ENCODE data around the gene PYY.
"Not testable (repeated sequence)": the region's sequence is repeated elsewhere in the genome, so short reads cannot be mapped to it uniquely, and the experiment has no call there.

The PYY gene

DNA sequence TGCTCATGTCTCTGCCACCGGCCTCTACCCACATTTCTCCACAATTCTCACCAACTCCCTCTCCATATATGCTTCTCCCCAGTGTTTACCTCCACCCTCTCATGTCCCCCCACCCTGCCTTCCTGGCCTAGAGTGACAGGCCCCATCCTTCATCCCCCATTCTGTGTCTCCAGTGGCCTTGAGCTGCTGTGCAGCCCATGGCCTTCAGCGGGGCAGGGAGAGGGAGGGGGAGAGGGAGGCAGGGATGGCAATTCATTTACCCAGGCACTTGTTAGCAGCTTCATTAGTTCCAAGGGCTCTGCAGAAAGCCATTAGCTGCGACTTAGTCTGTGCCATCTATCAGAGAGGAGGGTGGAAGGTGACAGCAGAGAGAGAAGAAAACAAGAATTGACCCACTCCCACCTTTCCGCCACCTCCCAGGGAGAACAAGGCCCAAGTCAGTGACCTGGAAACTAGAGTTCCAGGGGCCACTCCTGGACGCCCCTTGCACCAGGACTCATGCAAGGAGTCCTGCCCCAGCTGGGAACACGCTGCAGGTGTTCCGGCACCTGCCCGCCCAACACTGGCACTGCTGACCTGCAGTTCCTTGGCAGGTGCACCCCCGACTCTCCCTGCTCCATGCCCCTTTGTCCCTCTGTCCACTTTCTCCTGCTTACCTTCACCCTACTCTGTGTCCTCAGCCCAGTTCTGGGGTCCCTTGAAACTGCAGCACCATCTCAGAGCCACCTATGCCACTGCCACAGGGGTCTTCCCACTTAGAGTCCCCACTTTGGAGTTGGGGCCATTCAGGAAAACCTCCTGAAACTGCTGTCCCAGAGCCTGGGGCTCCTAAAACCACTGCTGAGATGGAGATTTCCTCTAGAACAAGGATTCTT, 23.5 kb upstream of the PYY start:
- no peak for DNase-seq

DNA sequence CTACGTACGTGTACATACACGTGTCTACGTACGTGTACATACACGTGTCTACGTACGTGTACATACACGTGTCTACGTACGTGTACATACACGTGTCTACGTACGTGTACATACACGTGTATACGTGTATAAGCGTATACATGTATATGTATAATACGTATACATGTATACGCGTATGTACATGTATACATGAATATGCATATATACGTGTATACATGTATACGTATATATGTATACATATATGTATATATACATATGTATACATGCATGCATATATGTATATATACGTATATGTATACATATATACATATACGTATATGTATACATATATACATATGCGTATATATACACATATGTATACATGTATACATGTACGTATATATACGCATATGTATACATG, 22.2 kb upstream of the PYY start:
- no peak for DNase-seq

- no peak for DNase-seq
These were observed 20.9 kb upstream of the PYY start for GRCh38 chr17:43974382-43975266.

DNA sequence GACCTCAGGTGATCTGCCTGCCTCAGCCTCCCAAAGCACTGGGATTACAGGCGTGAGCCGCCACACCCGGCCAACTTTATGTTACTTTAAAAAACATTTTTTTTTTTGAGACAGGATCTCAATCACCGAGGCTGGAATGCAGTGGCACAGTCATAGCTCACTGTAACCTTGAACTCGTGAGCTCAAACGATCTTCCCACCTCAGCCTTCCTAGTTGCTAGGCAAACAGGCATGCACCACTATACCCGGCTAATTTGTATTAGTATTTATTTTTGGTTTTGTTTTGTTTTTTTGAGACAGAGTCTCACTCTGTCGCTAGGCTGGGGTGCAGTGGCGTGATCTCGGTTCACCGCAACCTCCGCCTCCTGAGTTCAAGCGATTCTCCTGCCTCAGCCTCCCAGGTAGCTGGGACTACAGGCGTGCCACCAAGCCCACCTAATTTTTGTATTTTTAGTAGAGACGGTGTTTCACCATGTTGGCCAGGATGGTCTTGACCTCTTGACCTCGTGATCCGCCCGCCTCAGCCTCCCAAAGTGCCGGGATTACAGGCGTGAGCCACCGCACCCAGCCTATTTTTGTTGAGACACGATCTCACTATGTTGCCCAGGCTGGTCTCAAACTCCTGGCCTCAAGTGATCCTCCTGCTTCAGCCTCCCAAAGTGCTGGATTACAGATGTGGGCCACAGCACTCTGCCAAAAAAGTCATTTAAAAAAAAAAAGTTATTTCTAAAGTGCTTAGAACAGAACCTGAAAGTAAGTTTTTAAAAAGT, 18.9 kb upstream of the PYY start:
- not testable (repeated sequence) for DNase-seq

DNA sequence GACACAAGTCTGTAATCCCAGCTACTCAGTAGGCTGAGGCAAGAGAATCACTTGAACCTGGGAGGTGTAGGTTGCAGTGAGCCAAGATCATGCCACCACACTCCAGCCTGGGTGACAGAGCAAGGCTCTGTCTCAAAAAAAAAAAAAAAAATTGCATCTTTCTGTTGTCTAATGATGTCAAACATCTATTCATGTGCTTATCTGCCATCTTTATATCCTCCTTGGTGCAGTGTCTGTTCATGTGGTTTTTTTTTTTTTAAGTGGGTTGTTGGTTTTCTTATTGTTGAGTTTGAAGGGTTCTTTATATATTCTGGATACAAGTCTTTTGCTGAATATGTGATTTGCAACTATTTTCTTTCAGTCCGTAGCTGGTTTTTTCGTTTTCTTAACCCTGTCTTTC, 17.7 kb upstream of the PYY start:
- not testable (repeated sequence) for DNase-seq

DNA sequence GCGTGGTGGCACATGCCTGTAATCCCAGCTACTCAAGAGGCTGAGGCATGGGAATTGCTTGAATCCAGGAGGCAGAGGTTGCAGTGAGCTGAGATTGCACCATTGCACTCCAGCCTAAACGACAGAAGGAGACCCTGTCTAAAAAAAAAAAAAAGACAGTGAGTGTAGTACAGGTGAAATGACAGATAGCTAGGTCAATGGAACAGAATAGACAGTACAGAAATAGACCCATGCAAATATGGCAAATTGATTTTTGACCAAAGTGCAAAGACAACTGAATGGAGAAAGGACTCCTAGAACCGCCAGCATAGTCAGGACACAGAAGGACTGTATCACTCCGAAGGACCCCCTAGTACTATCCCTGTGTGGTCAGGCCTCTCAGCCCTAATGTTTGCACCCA, 16.6 kb upstream of the PYY start:
- no peak for DNase-seq

DNA sequence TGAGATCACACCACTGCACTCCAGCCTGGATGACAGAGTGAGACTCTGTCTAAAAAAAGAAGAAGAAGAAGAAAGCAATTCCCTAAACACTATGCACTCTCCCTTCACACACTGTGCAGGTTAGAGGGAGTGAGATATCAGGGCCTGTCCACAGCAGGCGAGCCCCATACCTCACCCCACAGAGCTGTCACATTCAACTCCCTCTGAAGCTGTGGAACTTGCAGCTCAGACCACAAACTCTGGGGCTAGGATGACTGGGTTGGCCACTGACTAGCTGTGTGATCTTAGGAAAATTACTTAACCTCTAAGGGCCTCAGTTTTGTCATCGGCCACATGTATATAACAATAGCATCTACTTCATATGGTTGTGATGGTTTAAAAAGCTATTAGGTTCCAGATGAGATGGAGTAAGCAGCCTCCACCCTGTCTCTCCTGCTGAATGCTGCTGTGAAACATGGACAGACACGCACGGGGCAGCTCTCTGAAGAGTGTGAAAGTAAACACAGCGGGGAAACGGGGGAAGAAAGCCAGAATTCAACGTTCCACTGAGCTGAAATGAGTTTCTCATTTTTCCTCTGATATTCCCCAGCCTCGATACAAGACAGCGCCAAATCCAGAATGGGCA, 13.6 kb upstream of the PYY start:
- no peak for DNase-seq

- no peak for DNase-seq
These were observed 12.5 kb upstream of the PYY start for GRCh38 chr17:43966276-43966675.

DNA sequence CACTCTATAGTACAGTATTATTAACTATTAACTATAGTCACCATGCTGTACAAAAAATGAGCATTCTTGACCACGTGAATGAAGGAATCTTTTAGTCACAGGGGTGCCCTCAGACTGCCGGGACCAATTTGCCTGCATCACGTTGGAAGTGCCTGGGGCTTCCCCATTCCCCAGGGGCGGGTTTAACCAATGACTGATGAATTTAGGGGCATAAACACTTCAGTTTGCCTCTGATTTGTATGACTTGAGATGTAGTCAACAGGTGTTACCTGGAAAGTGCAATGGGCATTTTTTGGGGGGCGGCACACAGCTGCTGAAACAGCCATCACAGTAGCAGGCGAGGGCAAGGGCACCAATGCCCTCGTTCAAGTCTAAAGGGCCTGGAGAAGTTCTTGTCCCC, 8.7 kb upstream of the PYY start:
- no peak for DNase-seq

GRCh38 chr17:43961954-43962353, 8.2 kb upstream of the PYY start:
- DNase-seq: no peak

- DNase-seq: not testable (repeated sequence)
These were observed 7.6 kb upstream of the PYY start for GRCh38 chr17:43961292-43961691.

GRCh38 chr17:43958748-43959352, 5.1 kb upstream of the PYY start:
- DNase-seq: no peak

DNA sequence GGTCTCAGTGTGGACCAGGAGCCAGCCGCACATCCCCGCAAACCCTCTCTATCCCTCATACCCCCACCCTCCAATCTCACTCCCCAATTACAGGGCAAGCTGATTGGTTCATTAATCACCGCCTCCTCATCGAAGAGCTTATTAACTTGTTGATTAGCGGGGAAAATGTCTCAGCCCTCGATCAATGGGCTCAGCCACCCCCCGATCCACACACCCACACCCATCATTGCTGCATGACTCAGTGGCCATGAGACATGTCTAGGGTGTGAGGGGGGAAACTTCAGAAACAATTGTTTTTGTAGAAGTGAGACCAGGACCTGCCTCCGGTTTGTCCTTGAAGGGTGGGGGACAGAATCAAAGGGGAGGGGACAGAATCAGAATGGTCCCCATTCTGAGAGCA, 2.5 kb upstream of the PYY start:
- no peak for DNase-seq

DNA sequence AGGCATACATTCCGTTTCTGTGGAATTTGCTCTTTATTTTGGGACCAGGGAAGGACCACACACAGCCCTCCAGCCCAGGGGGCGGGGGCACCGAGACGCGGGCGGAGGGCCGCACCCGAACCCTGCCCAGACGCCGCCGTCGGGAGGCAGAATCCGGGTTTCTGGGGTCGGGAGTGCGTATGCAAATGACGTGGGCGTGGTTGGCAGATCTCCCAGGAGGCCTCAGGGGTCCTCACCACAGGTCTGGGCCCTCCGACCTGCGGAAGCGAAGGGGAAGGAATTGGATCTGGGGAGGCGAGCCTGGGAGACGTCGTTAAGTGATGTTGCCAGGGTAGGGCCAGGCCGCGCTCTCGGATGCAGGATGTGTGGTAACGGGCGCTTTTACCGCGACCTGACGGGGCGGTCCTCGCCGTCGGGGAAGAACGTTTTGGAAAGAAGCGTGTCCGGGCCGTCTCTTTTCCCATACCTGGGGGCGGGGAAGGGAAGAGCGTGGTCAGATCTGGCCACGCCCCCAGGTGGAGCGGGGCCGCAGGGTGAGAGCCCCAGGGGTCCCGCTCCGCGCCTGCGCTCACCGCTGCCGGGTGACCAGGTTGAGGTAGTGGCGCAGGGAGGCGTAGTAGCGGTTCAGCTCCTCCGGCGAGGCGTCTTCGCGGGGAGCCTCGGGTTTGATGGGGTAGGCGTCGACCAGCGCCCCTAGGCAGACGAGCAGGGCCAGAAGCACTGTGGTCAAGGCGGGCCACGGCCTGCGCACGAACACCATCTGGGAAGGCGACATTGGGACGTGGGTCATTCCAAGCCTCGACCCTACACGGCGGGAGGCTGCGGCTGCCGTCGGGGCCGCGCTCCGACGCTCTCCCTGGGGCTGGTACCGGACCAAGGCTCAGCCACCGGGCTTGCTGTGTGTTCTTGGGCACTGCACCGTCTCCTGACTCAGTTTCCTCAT, 745 bp downstream of the PYY start:
- no peak for DNase-seq

GRCh38 chr17:43952351-43952723, 1.4 kb downstream of the PYY start:
- no peak for DNase-seq

DNA sequence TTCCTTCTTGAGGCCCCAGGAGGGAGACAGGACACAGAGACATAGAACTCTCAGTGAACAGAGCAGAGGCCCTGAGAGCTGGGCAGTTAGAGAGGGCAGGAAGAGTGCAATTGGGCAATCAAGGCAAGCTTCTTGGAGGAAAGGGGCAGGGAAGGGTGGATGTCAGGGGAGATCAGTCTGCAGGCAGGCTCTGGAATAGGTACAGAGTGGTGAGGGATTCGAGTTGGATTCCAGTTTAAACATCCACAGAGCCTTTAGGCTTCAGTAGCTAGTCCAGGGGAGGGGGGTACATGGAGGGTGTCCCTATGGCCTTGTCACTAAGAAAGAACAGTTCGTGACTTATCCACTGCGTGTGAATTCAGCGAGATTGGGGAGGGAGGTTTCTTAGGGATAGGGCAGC, 2.0 kb downstream of the PYY start:
- DNase-seq: no peak

DNA sequence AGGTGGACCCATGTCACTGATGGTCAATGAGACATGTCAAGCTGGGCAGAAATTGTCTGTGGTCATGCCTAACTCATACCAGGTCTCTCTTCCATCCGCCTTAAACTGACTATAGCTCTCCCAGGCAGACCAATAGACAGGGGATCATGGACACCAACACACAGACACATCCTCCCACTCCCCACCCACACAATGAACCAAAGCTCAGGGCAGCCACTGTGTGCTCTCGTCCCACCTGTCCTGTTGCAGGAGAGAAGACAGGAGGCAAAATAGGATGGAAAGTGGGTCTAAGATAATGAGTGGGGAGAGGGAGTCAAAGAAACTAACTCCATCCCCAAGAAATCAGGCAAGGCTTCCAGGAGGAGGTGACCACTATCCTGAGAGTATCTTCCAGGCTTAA, 3.2 kb downstream of the PYY start:
- DNase-seq: no peak

DNA sequence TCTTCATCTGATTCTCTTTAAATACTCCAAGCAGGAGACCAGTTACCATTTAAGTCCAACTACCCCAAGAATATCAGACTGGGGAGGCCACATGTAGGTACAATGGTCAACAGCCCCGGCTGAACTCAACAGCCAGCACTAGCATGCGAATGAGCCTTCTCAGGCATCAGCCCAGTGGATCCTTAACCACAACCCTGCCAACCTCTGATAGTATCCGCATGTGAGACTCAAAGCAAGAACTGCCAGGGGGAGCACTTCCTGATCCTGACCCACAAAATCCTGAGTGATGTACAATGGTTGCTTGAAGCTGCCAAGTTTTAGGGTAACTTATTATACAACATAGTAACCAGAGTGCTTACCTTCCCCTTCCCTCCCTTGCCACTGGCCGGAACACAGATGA, 4.0 kb downstream of the PYY start:
- no peak for DNase-seq

GRCh38 chr17:43946781-43947180, 7.0 kb downstream of the PYY start:
- no peak for DNase-seq

DNA sequence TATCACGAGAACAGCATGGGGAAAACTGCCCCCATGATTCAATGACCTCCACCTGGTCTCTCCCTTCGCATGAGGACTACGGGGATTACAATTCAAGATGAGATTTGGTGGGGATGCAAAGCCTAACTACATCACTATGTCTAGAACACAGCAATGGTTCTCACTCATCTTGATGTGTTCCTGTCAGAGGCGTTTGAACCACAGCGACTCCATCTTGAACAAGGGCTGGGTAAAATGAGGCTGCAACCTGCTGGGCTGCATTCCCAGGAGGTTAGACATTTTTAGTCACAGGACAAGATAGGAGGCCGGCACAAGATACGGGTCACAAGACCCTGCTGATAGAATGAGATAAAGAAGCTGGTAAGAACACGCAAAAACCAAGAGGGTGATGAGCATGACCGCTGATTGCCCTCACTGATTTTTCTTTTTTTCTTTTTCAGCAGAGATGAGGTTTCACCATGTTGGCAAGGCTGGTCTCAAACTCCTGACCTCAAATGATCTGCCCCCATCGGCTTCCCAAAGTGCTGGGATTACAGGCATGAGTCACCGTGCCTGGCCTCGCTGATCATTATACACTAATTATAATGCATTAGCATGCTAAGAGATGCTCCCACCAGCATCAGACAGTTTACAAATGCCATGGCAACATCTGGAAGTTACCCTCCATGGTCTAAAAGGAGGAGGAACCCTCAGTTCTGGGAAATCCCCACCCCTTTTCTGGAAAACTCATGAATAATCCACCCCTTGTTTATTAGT, 8.5 kb downstream of the PYY start:
- DNase-seq: no peak
